ENCODE data around the gene PNLDC1. TPM values are rescaled to one million over a fixed set of nuclear protein-coding genes. Genes with fewer than 3 reads are reported as not detected.
A peak's percentile ranks its signal among the peaks of the same experiment; 100 is the strongest.

PNLDC1 gene
- total and polyA plus RNA-seq, 2 experiments from 2014 or later, result not detected

DNA sequence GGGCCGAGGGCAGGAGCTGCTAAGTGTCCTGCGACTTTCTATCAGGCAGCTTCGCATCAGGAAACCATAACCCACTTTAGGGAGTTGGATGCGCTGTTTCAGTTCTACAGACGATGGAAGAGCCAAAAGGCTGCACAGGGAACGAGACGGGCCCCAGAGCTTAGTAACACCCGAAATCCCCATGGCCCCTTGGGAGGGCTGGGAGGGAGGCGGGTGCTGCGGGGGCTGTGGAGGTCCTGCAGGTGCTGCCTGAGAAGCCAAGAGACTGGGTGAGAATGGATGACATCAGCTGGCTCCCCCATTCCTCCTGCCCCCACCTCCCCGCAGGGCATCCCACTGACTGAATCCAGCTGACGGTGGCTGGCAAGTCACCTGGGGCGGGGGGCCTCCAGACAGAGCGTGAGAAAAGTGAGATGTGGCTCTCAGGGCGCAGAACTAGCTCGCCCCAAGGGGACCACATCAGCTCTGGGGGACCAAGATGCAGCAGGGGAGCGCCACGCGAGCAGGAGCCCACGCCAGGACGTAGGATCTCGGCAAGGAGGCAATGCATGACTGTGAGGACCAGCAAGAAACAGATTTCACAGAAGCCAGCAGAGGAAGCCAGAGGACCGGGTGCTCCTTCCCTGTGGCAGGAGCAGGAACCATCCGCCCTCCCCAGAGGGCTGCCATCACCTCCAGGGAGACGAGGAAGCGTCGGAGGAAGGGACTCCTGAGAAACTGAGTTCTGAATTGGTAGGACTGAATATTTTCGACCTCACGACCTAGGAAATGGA is 36.8 kb downstream of the PNLDC1 start:
- ATAC-seq, result peak; percentile 18; the same call in 1 of the 3 replicates

More for the DNA sequence above, 36.8 kb downstream of the PNLDC1 start:
- peak overlapping the region; percentile 18; the same call in 1 of the 2 replicates for H3K27ac Mint-ChIP-seq
- H3K36me3 ChIP-seq (ENCODE audit: insufficient read depth), result no peaks in the 10 kb centered on the region
- H3F3A ChIP-seq (replicated peaks; ENCODE audit: low read depth), result no peaks in the 10 kb centered on the region
- no peaks in the 10 kb centered on the region for H3K27me3 ChIP-seq (ENCODE audit: insufficient read depth)
- no peaks in the 10 kb centered on the region for H4K20me1 ChIP-seq (replicated peaks; ENCODE audit: insufficient read depth)
- H3K27me3 Mint-ChIP-seq (ENCODE audit: insufficient read depth, low read depth, poor library complexity), result peaks cover 8% of the 10 kb centered on the region
- TF ChIP-seq STAT1 (IDR thresholded peaks at IDR 0.05; ENCODE audit: unreplicated experiment), result no peak
- no peak for TF ChIP-seq ZNF331 (CRISPR knock-in tag; IDR thresholded peaks at IDR 0.05; ENCODE audit: low read depth)
- TF ChIP-seq POLR2AphosphoS5 (IDR thresholded peaks at IDR 0.05; ENCODE audit: low read depth), result no peak
- TF ChIP-seq NANOG (IDR thresholded peaks at IDR 0.05; ENCODE audit: borderline replicate concordance), result no peak
- no peak for TF ChIP-seq REST (IDR thresholded peaks at IDR 0.05; ENCODE audit: unreplicated experiment)
- no peak for TF ChIP-seq ZNF462 (CRISPR knock-in tag; IDR thresholded peaks at IDR 0.05)
- no peak for TF ChIP-seq ZNF114 (CRISPR knock-in tag; IDR thresholded peaks at IDR 0.05)
- TF ChIP-seq EZH2phosphoT487 (IDR thresholded peaks at IDR 0.05; ENCODE audit: unreplicated experiment), result no peak
- TF ChIP-seq, protein P1, sequence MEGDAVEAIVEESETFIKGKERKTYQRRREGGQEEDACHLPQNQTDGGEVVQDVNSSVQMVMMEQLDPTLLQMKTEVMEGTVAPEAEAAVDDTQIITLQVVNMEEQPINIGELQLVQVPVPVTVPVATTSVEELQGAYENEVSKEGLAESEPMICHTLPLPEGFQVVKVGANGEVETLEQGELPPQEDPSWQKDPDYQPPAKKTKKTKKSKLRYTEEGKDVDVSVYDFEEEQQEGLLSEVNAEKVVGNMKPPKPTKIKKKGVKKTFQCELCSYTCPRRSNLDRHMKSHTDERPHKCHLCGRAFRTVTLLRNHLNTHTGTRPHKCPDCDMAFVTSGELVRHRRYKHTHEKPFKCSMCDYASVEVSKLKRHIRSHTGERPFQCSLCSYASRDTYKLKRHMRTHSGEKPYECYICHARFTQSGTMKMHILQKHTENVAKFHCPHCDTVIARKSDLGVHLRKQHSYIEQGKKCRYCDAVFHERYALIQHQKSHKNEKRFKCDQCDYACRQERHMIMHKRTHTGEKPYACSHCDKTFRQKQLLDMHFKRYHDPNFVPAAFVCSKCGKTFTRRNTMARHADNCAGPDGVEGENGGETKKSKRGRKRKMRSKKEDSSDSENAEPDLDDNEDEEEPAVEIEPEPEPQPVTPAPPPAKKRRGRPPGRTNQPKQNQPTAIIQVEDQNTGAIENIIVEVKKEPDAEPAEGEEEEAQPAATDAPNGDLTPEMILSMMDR (conservative IDR thresholded peaks at IDR 0.05; ENCODE audit: low read depth in 2 of 2), result no peak
- TF ChIP-seq EZH2 (IDR thresholded peaks at IDR 0.05; ENCODE audit: low read depth, unreplicated experiment), result no peak
- TF ChIP-seq, protein P2, sequence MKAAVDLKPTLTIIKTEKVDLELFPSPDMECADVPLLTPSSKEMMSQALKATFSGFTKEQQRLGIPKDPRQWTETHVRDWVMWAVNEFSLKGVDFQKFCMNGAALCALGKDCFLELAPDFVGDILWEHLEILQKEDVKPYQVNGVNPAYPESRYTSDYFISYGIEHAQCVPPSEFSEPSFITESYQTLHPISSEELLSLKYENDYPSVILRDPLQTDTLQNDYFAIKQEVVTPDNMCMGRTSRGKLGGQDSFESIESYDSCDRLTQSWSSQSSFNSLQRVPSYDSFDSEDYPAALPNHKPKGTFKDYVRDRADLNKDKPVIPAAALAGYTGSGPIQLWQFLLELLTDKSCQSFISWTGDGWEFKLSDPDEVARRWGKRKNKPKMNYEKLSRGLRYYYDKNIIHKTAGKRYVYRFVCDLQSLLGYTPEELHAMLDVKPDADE (IDR thresholded peaks at IDR 0.05), result no peak
- no peak for TF ChIP-seq CREB1 (CRISPR knock-in tag; IDR thresholded peaks at IDR 0.05; ENCODE audit: low read depth)
- TF ChIP-seq JUNB (IDR thresholded peaks at IDR 0.05; ENCODE audit: unreplicated experiment), result no peak
- H3K4me3 ChIP-seq, result no peak overlapping the region
- no peaks in the 10 kb centered on the region for H3K9me3 Mint-ChIP-seq
- no peaks in the 10 kb centered on the region for H3K36me3 Mint-ChIP-seq (ENCODE audit: low read depth)
- no peaks in the 10 kb centered on the region for H3K9me2 ChIP-seq (ENCODE audit: insufficient read depth)
- no peak overlapping the region for H3K27ac ChIP-seq (ENCODE audit: low read depth)
- no peak for DNase-seq (ENCODE audit: low spot score)
- H3K4me1 ChIP-seq (ENCODE audit: insufficient read depth), result peaks cover 26% of the 10 kb centered on the region
- H3K4me2 ChIP-seq, result no peak overlapping the region
- H3K4me1 Mint-ChIP-seq, result peaks cover 48% of the 10 kb centered on the region
- H3K79me2 ChIP-seq (replicated peaks; ENCODE audit: insufficient read depth), result no peaks in the 10 kb centered on the region
- H2AFZ ChIP-seq, result no peak overlapping the region; the same call in 1 of the 2 replicates
- H3K4me3 Mint-ChIP-seq, result no peak overlapping the region

Measured in GM23338 (cell line).